Type B pancreatic cell (in vitro differentiated cells): ENCODE results near the gene MACROD1. TPM values are rescaled to one million over a fixed set of nuclear protein-coding genes. Genes with fewer than 3 reads are reported as not detected.
A peak's percentile ranks its signal among the peaks of the same experiment; 100 is the strongest.

ENCODE experiments used
- DNase-seq: peaks from one replicate; pipeline ENCODE4 v3.0.0; 2021; ENCODE audit warnings: mixed read lengths; ENCODE audit not compliant: unreplicated experiment; ENCODE audit errors: extremely low spot score
- H3K27ac Mint-ChIP-seq: 2 replicates; pipeline ENCODE4 v1.8.0; 2021; ENCODE audit warnings: mild to moderate bottlenecking, mixed read lengths
- H3K27me3 Mint-ChIP-seq: 2 replicates; pipeline ENCODE4 v1.8.0; 2021; ENCODE audit warnings: mixed read lengths
- H3K36me3 Mint-ChIP-seq: 2 replicates; pipeline ENCODE4 v1.8.0; 2021; ENCODE audit warnings: mixed read lengths
- H3K4me1 Mint-ChIP-seq: one replicate; pipeline ENCODE4 v1.8.0; 2021; ENCODE audit warnings: mixed read lengths; ENCODE audit not compliant: unreplicated experiment
- H3K4me3 Mint-ChIP-seq: 2 replicates; pipeline ENCODE4 v1.8.0; 2021; ENCODE audit warnings: mild to moderate bottlenecking, mixed read lengths
- H3K9me3 Mint-ChIP-seq: 2 replicates; pipeline ENCODE4 v1.8.0; 2021; ENCODE audit warnings: mixed read lengths
- CTCF ChIP-seq: fragments of 200-600 bp; sonication (generic); conservative IDR thresholded peaks from 2 replicates; pipeline ENCODE4 v1.5.0; 2021; ENCODE audit warnings: antibody characterized with exemption, mild to moderate bottlenecking
- total RNA-seq: library from RNA; stranded (reverse); gene quantifications from 2 replicates; pipeline ENCODE4 v1.2.1, GENCODE V29; 2021; ENCODE audit warnings: low replicate concordance

Gene MACROD1
- total RNA-seq, 1 donor from 2014 or later, result 21.1 TPM

- no peak for TF ChIP-seq CTCF
These were observed 42.3 kb upstream of the MACROD1 start for GRCh38 chr11:64208086-64208795.

GRCh38 chr11:64207256-64208085, 41.6 kb upstream of the MACROD1 start:
- no peak overlapping the region for H3K4me3 Mint-ChIP-seq
- H3K4me1 Mint-ChIP-seq, result peaks cover 10% of the 10 kb centered on the region
- H3K36me3 Mint-ChIP-seq, result peaks cover 17% of the 10 kb centered on the region
- no peak overlapping the region for H3K27ac Mint-ChIP-seq
- no peak for TF ChIP-seq CTCF
- no peaks in the 10 kb centered on the region for H3K9me3 Mint-ChIP-seq
- DNase-seq, result no peak
- H3K27me3 Mint-ChIP-seq, result no peaks in the 10 kb centered on the region

More at GRCh38 chr11:64208086-64208795, 42.3 kb upstream of the MACROD1 start:
- H3K27ac Mint-ChIP-seq, result no peak overlapping the region
- peaks cover 14% of the 10 kb centered on the region for H3K36me3 Mint-ChIP-seq
- no peak overlapping the region for H3K4me3 Mint-ChIP-seq
- no peak for DNase-seq
- H3K4me1 Mint-ChIP-seq, result peaks cover 10% of the 10 kb centered on the region
- no peaks in the 10 kb centered on the region for H3K27me3 Mint-ChIP-seq
- H3K9me3 Mint-ChIP-seq, result no peaks in the 10 kb centered on the region

GRCh38 chr11:64206457-64207255, 40.7 kb upstream of the MACROD1 start, which contains the start of gene FERMT3:
Gene FERMT3, plus strand, starts transcription at chr11:64206721. Its CDS starts 644 bp downstream, at chr11:64207365.
- Mint-ChIP-seq H3K27me3 (no peaks in the 10 kb centered on the region), H3K27ac (no peak within 1 kb of the TSS), H3K9me3 (no peaks in the 10 kb centered on the region), H3K4me1 (peaks cover 10% of the 10 kb centered on the region), H3K4me3 (no peak within 1 kb of the TSS), H3K36me3 (peaks cover 17% of the 10 kb centered on the region)
- DNase-seq, result no peak
- TF ChIP-seq CTCF, result no peak

GRCh38 chr11:64204464-64204989, 38.6 kb upstream of the MACROD1 start:
- H3K4me1 Mint-ChIP-seq, result peaks cover 10% of the 10 kb centered on the region
- peaks cover 24% of the 10 kb centered on the region for H3K36me3 Mint-ChIP-seq
- H3K9me3 Mint-ChIP-seq, result no peaks in the 10 kb centered on the region
- peak; percentile 71 for TF ChIP-seq CTCF
- H3K4me3 Mint-ChIP-seq, result no peak overlapping the region
- no peak for DNase-seq
- peak overlapping the region; percentile 44 for H3K27ac Mint-ChIP-seq
- H3K27me3 Mint-ChIP-seq, result no peaks in the 10 kb centered on the region

- Mint-ChIP-seq H3K36me3 (peaks cover 24% of the 10 kb centered on the region), H3K27me3 (no peaks in the 10 kb centered on the region), H3K4me3 (no peak overlapping the region), H3K27ac (peak overlapping the region; percentile 44), H3K9me3 (no peaks in the 10 kb centered on the region), H3K4me1 (peaks cover 10% of the 10 kb centered on the region)
- no peak for TF ChIP-seq CTCF
- DNase-seq, result no peak
These were observed 38.1 kb upstream of the MACROD1 start for GRCh38 chr11:64204080-64204440.
